ENCODE data around the gene MED12L. TPM values are rescaled to one million over a fixed set of nuclear protein-coding genes. Genes with fewer than 3 reads are reported as not detected.

The MED12L gene
- polyA plus RNA-seq, 1 of the 3 experiments (the other 2 are of a cell fraction) = 0.03 TPM

DNA sequence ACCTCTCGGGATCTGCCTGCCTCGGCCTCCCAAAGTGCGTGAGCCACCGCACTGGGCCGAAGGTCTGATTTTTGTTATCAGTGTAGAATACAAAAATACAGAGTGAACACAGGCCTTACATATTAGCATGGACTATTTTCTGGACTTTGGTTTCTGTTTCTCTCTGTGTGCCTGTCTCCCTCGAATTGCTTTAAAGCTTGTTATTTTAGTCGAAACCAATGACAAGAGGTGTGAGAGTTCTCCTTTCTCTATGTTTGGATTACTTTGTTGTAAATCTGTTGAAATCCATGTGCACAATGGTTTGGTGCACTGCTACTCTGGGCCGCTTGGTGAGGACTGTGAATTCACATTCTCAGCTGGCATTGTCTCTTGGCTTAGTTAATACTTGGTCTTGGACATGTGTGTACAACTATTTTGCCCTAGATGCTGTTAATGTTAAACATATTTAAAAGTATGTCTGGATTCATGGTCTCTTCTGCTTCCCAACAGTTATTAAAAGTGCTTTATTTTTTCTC lies 23.9 kb downstream of the MED12L start:
- Histone ChIP-seq H3K9me3 (no peaks in the 10 kb centered on the region), H3K9ac (no peak overlapping the region), H3K9me2 (no peaks in the 10 kb centered on the region), H3K27me3 (ENCODE audit: insufficient read depth) (no peaks in the 10 kb centered on the region; the same call in 1 of the 2 replicates), H3K79me2 (ENCODE audit: insufficient read depth) (no peaks in the 10 kb centered on the region), H3K4me3 (ENCODE audit: low read depth in 2 of 2, low read length in 1 of 2) (no peak overlapping the region; a peak in 1 of 4 replicates), H3K36me3 (replicated peaks in 1 of 2; ENCODE audit: control insufficient read depth in 1 of 2, insufficient read depth in 2 of 2, low read length in 1 of 2) (no peaks in the 10 kb centered on the region), H2AFZ (ENCODE audit: low read depth) (no peak overlapping the region), H3K4me1 (ENCODE audit: control insufficient read depth in 1 of 2, insufficient read depth in 2 of 2, low read depth in 1 of 2, low read length in 1 of 2) (no peaks in the 10 kb centered on the region), H3K4me2 (no peak overlapping the region), H4K20me1 (ENCODE audit: insufficient read depth) (no peaks in the 10 kb centered on the region), H3K27ac (ENCODE audit: low read depth in 2 of 2, low read length in 1 of 2) (no peak overlapping the region), H3F3A (replicated peaks; ENCODE audit: insufficient read depth) (no peaks in the 10 kb centered on the region)
- ChIA-PET CTCF (no interaction called here), POLR2A (no interaction called here)
- TF ChIP-seq FOXJ3 (CRISPR knock-in tag; IDR thresholded peaks at IDR 0.05) (no peak), CHD2 (IDR thresholded peaks at IDR 0.05; ENCODE audit: low read length, partially characterized antibody) (no peak), JUND (IDR thresholded peaks at IDR 0.05) (no peak), YY1 (IDR thresholded peaks at IDR 0.05; ENCODE audit: low read depth) (no peak), RFX5 (IDR thresholded peaks at IDR 0.05; ENCODE audit: low read length) (no peak), RCOR1 (IDR thresholded peaks at IDR 0.05; ENCODE audit: low read length) (no peak), GATA2 (CRISPR knock-in tag; IDR thresholded peaks at IDR 0.05) (no peak), MXI1 (IDR thresholded peaks at IDR 0.05; ENCODE audit: low read depth, low read length) (no peak), FOSL2 (IDR thresholded peaks at IDR 0.05; ENCODE audit: borderline replicate concordance, low read depth) (no peak), NRF1 (IDR thresholded peaks at IDR 0.05; ENCODE audit: low read depth, low read length) (no peak)
- TF ChIP-seq, protein P1, sequence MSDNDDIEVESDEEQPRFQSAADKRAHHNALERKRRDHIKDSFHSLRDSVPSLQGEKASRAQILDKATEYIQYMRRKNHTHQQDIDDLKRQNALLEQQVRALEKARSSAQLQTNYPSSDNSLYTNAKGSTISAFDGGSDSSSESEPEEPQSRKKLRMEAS (IDR thresholded peaks at IDR 0.05; ENCODE audit: low read depth) = no peak
- 44% methylated on average over 8 of the region's 8 CpGs for WGBS (ENCODE audit: low lambda C conversion rate)
- no peak for DNase-seq

DNA sequence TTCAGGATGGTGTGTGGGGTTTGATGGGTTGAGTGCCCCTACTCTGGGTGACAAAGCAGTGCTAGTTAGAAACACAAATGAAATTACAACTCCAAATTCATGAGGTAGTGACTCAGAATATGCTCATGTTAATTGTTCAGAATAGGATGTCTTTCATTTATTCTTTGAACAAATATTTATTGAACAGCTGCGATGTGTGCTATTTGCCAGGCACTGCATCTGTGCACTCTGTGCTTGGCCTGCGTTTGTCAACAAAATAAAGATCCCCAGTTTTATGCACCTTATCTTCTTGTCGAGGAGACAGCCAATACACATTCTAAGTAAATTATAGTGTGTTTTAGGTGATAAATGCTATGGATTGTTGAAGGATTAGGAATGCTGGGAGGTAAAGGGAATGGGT lies 27.3 kb downstream of the MED12L start:
- H3F3A ChIP-seq (replicated peaks; ENCODE audit: insufficient read depth) = no peaks in the 10 kb centered on the region
- no peaks in the 10 kb centered on the region for H4K20me1 ChIP-seq (ENCODE audit: insufficient read depth)
- 34% methylated on average over 3 of the region's 3 CpGs for WGBS (ENCODE audit: low lambda C conversion rate)
- H3K9me3 ChIP-seq = no peaks in the 10 kb centered on the region
- no peaks in the 10 kb centered on the region for H3K9me2 ChIP-seq
- H2AFZ ChIP-seq (ENCODE audit: low read depth) = no peak overlapping the region
- no peaks in the 10 kb centered on the region for H3K36me3 ChIP-seq (replicated peaks in 1 of 2; ENCODE audit: control insufficient read depth in 1 of 2, insufficient read depth in 2 of 2, low read length in 1 of 2)
- H3K9ac ChIP-seq = no peak overlapping the region
- H3K4me2 ChIP-seq = no peak overlapping the region
- H3K79me2 ChIP-seq (ENCODE audit: insufficient read depth) = no peaks in the 10 kb centered on the region
- ChIA-PET CTCF (no interaction called here), POLR2A (no interaction called here)
- no peak overlapping the region for H3K27ac ChIP-seq (ENCODE audit: low read depth in 2 of 2, low read length in 1 of 2)
- H3K27me3 ChIP-seq (ENCODE audit: insufficient read depth) = no peaks in the 10 kb centered on the region; the same call in 1 of the 2 replicates
- no peak overlapping the region for H3K4me3 ChIP-seq (ENCODE audit: low read depth in 2 of 2, low read length in 1 of 2)
- no peaks in the 10 kb centered on the region for H3K4me1 ChIP-seq (ENCODE audit: control insufficient read depth in 1 of 2, insufficient read depth in 2 of 2, low read depth in 1 of 2, low read length in 1 of 2)
- TF ChIP-seq, protein P2, sequence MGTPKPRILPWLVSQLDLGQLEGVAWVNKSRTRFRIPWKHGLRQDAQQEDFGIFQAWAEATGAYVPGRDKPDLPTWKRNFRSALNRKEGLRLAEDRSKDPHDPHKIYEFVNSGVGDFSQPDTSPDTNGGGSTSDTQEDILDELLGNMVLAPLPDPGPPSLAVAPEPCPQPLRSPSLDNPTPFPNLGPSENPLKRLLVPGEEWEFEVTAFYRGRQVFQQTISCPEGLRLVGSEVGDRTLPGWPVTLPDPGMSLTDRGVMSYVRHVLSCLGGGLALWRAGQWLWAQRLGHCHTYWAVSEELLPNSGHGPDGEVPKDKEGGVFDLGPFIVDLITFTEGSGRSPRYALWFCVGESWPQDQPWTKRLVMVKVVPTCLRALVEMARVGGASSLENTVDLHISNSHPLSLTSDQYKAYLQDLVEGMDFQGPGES (IDR thresholded peaks at IDR 0.05; ENCODE audit: low read depth, low read length) = no peak
- TF ChIP-seq TCF12 (IDR thresholded peaks at IDR 0.05) (no peak), FOSL2 (IDR thresholded peaks at IDR 0.05; ENCODE audit: borderline replicate concordance, low read depth) (no peak), ELF1 (IDR thresholded peaks at IDR 0.05) (no peak), GATA2 (CRISPR knock-in tag; IDR thresholded peaks at IDR 0.05) (no peak), JUND (IDR thresholded peaks at IDR 0.05) (no peak), RCOR1 (IDR thresholded peaks at IDR 0.05; ENCODE audit: low read length) (no peak), RXRA (IDR thresholded peaks at IDR 0.05; ENCODE audit: borderline replicate concordance, low read depth) (no peak), EZH2phosphoT487 (IDR thresholded peaks at IDR 0.05; ENCODE audit: borderline replicate concordance, low read depth) (no peak), RFX5 (IDR thresholded peaks at IDR 0.05; ENCODE audit: low read length) (no peak)
- TF ChIP-seq, protein P1 (IDR thresholded peaks at IDR 0.05; ENCODE audit: low read depth) = no peak
- TF ChIP-seq, protein P3, sequence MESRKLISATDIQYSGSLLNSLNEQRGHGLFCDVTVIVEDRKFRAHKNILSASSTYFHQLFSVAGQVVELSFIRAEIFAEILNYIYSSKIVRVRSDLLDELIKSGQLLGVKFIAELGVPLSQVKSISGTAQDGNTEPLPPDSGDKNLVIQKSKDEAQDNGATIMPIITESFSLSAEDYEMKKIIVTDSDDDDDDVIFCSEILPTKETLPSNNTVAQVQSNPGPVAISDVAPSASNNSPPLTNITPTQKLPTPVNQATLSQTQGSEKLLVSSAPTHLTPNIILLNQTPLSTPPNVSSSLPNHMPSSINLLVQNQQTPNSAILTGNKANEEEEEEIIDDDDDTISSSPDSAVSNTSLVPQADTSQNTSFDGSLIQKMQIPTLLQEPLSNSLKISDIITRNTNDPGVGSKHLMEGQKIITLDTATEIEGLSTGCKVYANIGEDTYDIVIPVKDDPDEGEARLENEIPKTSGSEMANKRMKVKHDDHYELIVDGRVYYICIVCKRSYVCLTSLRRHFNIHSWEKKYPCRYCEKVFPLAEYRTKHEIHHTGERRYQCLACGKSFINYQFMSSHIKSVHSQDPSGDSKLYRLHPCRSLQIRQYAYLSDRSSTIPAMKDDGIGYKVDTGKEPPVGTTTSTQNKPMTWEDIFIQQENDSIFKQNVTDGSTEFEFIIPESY (IDR thresholded peaks at IDR 0.05; ENCODE audit: borderline replicate concordance, low read depth) = no peak
- DNase-seq = no peak

All from SK-N-SH (cell line).